GM18907 (cell line): ENCODE data around the gene MYL10.
A peak's percentile ranks its signal among the peaks of the same experiment; 100 is the strongest.
"Not testable (repeated sequence)": the region's sequence is repeated elsewhere in the genome, so short reads cannot be mapped to it uniquely, and the experiment has no call there.

Source experiments
- ATAC-seq: cut with Tn5 transposase; IDR thresholded peaks from one replicate; pipeline ENCODE4 v1.9.1; 2021; ENCODE audit warnings: mild to moderate bottlenecking, moderate library complexity; ENCODE audit not compliant: unreplicated experiment

MYL10 gene

DNA sequence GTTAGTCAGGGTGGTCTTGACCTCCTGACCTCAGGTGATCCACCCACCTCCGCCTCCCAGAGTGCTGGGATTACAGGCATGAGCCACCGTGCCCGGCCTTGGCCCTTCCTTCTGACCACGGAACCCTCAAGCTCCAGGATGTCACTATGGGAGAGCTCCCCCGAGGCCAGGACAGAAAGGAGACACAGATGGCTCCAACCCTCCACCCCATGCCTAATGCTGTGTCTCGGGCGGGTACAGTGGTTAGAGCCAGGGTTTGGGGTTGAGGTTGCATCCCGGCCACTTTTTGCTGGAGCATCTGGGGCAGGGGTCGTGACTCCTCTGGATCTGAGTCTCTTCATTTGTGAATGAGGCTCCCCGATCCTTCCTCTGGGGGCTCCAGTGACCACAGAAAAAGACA lies 8.1 kb downstream of the MYL10 start:
- no peak for ATAC-seq

DNA sequence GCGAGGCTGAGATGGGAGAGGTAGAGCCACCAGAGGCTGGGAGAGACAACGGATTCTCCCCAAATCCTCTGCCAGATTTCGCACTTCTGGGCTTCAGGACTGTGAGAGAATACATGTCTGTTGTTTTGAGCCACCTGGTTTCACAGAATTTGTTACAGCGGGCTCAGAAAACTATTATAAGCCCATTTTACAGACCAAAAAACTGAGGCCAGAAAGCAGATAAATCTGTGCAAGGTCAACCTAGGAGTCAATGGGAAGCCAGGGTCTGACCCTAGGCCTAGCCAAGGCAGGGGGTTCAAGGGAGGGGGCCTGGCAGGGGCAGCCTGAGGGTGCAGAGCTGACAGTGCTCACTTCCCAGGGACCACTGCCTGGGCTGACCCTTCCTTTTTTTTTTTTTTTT lies 8.7 kb downstream of the MYL10 start:
- no peak for ATAC-seq

DNA sequence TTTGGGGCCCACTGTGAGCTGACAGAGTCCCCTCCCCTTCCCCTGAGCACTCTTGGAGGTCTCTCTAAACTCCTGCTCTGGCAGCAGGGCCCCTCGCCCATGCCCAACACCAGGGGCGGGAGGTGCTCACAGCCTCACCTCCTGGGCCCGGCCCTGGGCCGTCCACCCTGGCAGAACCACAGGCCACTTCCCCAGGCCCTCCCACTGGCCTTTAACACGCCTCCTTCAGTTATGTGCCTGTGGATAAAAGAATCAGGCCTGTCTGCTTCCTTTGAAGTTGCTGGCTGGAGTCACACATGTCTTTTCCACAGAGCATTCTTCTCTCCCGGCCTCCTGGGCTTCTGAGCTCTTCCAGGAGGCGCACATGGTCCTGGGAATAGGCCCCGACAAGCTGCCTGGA lies 10.2 kb downstream of the MYL10 start:
- ATAC-seq, result no peak

GRCh38 chr7:101618207-101618839 lies 10.8 kb downstream of the MYL10 start:
- no peak for ATAC-seq

GRCh38 chr7:101617451-101618206 lies 11.5 kb downstream of the MYL10 start:
- ATAC-seq, result no peak

DNA sequence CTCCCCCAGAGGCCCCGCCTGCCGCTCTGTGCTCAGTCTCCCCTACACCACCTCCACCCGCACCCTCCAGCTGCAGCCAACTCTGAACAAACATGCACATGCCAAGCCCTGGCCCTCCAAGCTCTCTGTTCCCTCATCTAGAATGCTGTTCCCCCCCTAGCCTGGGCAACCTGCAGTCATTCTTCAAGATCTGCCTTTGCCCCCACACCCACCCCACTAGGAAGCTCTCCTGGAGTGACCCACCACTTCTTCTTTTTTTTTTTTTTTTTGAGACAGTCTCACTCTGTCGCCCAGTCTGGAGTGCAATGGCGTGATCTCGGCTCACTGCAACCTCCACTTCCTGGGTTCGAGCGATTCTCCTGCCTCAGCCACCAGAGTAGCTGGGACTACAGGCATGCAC lies 13.7 kb downstream of the MYL10 start:
- no peak for ATAC-seq

GRCh38 chr7:101614939-101615302 lies 14.2 kb downstream of the MYL10 start:
- no peak for ATAC-seq

- ATAC-seq, result no peak
These were observed 14.8 kb downstream of the MYL10 start for GRCh38 chr7:101614098-101614938.

- no peak for ATAC-seq
These were observed 16.1 kb downstream of the MYL10 start for GRCh38 chr7:101612885-101613515.

GRCh38 chr7:101608772-101609713 lies 20.1 kb downstream of the MYL10 start:
- no peak for ATAC-seq

DNA sequence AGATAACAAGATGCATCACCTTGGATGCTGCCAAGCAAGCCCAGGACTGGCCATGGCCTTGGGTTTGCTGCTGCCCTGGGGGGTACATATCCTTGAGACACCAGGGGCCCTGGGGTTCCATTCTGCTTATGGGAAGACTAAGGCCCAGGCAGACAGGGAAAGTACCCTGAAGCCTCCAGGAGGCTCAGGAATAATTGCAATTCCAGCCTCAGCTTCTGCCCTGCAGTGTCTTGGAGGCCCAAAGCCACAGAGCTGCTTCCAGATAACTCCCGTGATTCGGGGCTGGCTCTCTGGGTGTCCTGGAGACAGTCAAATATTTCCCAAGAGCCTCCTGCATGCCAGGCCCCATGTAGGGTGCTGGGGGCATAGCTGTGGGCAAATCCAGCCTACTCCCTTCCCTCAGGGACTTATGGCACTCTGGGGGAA lies 22.6 kb downstream of the MYL10 start:
- no peak for ATAC-seq

GRCh38 chr7:101605611-101606497 lies 23.2 kb downstream of the MYL10 start:
- no peak for ATAC-seq

- not testable (repeated sequence) for ATAC-seq
These were observed 24.2 kb downstream of the MYL10 start for GRCh38 chr7:101604934-101605332.

DNA sequence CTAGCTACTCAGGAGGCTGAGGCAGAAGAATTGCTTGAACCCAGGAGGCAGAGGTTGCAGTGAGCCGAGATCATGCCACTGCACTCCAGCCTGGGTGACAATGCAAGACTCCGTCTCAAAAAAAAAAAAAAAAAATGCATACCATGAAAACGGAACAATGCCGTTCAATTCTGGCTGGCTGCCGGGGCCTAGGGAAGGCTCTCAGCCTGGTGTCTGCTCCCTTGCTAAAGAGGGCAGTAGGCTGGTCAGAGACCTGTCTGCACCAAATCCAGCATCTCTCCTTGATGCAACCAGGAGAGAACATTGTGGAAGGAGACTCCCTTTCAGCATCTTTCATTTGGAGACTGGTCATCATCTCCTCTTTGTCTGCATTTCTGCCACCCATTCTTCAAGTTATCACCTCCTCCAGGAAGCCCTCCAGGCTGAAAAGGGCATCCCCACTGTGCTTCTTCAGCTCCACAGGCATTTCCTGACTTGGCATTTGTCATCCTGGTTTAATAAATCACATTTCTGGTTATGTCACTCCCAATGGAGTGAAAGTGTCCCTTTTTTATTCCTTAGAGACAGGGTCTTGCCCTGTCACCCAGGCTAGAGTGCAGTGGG lies 24.7 kb downstream of the MYL10 start:
- no peak for ATAC-seq

DNA sequence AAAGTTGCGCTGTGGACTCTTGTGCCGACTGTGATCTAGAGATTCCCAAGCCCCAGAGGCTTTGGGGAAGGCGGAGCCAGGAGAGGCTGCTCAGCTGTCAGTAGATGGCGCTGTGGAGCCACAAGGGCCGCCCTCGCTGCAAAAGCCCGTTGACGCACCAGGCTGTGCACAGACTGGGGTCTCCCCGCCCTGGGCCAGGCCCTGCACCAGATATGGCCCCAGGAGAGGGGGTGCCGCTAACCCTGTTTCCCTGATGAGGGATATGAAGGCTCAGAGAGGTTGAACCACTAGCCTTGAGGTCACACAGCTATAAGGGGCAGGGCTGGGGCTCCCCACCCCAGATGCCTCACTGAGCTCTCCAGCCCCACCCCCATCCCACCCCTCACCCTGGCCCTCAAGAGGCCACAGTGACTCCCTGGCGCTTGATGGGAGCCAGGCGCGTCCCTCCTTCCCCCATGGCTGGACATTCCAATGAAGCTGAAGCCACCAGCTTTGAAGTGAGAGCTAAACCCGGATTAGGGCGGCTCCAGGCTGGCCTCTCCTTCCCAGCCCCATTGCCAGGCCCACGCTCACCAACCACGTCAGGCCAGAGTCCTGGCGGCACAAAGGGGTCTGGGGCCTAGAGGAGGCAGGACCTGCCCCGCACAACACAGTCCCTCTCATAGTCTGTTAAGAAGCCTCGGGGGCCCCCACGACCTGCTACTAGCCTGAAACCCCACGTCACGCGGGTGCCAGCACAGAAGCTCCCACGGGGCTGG lies 26.4 kb downstream of the MYL10 start:
- peak; percentile 60 for ATAC-seq

DNA sequence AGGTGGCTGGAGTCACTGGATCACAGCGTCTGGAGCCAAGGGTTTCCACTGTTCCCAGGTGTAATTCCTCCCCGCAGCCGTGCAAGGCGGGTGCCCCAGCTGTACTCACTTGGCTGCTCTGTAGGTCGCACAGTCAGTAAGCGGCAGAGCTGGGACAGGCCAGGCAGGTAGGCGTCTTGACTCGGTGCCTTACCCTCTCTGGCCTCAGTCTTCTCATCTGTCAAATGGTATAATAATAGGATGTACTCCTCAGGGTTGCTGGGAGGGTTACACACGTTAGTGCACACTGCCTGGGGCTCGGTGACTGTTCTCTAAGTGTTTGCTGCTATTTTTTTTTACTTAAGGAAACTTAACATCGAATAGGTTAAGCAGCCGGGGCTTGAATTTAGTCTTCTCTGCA lies 27.0 kb downstream of the MYL10 start:
- no peak for ATAC-seq

DNA sequence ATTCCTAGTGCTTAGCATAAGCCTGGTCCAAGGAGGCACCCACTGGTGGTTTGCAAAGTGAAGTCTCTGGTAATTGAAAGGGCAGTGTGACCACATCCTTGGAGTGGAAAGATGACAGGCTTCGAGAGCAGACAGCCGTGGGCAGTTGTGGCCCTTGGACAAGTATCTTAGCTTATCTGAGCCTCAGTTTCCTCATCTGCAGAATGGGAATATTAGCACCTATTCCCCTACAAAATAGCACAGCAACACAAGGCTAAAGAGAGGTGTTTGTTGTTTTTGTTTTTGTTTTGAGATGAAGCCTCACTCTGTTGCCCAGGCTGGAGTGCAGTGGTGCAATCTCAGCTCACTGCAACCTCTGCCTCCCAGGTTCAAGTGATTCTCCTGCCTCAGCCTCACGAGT lies 29.3 kb downstream of the MYL10 start:
- no peak for ATAC-seq
